GM21515 (cell line): Measurements from ENCODE around the gene RAP2A.

Experiments
- ATAC-seq: cut with Tn5 transposase; IDR thresholded peaks from one replicate; pipeline ENCODE4 v1.9.1; 2021; ENCODE audit not compliant: unreplicated experiment

The RAP2A gene

DNA sequence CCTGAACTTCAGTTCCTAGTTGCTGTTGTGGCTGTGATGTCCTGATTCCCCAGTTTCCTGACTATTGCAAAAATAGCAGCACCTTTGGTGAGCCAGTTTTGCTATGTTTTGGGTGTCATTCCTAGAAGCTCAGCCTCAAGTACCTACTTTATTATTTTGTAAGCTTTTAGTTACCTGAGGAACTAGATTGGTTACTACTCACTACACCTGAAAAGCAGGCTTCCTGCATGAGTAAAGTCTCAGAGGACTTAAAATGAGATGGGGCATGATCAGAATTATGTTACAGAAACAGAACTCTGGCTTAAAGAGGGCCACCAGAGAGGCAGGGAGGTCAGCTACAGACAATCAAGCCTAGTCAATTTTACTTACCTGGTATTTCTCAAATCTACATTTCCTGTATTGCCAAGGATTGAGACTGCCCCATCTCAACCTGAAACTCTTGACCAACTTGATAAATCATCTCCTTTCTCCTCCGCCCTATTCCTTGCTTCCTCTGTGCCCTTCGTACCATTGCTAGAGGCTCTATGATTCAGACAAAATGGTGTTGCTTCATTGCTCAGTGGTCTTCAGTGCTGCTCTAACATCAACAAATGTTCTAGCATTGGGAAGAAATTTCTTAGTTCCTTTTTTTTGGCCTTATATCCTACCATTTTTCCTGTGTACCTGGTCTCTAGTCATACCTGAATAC lies 58.9 kb downstream of the RAP2A start:
- no peak for ATAC-seq

DNA sequence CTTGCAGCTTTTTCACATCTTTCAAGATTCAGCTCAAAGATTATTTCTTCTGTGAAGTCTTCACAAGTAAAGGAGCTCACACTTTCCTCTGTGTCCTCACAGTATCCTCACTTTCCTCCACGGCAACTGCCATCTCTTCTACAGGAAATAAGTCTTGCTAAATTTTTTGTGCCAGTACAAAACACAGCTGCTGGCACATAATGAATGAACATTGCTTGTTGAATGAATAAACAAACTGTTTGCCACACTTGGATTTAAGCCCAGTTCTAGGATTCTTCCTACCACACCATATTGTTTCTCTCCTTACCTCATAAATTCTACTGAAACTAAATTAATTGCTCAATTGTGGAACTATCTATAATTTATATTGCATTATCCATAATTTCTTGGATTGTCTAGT lies 59.5 kb downstream of the RAP2A start:
- ATAC-seq, result no peak

DNA sequence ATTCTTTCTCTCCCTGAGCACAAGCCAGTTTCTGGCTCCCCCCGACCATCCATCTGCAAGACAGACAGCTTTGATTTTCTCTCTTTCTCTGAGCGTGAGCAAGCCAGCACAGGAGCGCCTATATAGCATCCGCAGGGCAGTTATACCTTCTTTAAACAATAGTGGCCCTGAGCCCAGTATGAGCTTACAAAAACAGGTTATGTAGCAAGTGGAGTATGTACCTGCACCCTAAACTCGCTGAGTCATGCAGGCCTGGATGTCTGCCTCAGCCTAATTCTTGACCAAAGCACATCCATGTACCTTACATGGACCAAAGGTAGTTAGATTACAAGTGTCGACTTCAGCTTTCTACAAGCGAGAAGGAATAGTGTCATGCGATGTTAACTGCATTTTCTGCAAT lies 61.7 kb downstream of the RAP2A start:
- ATAC-seq, result no peak

DNA sequence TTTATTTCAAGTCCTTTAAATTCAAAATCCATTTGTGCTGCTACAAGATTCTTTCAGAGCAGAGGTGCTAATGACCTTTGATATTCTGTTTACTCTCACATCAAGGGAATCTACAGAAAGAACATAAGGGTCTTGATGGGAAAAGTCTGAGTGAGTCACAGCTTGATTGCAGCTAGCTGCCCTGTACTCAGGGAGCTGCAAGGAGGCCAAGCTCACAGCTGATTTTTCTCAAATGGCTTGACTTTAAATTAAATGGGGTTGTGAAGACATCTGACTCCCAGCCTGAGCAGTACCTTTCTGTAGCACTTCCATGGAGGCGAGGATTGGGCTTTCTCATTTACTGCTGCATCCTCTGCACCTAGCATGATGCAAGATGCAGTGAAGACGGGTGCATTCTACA lies 62.5 kb downstream of the RAP2A start:
- ATAC-seq, result no peak

DNA sequence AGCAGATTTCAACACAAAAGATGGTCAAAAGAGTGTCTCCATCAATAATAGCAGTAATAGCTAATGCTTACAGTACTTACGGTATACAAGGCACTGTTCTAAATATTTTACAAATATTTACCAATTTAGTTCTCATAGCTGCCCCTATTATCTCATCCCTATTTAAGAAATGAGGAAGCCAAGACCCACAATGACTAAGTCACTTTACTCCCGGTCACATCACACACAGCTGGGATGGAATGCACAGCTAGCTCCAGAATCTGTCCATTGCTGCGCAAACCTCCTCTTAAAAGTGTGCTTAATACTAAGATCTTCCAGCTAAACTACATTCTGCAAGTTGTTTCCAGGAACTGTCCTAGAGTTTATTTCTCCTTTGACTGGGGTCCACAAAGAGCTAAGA lies 63.4 kb downstream of the RAP2A start:
- no peak for ATAC-seq

DNA sequence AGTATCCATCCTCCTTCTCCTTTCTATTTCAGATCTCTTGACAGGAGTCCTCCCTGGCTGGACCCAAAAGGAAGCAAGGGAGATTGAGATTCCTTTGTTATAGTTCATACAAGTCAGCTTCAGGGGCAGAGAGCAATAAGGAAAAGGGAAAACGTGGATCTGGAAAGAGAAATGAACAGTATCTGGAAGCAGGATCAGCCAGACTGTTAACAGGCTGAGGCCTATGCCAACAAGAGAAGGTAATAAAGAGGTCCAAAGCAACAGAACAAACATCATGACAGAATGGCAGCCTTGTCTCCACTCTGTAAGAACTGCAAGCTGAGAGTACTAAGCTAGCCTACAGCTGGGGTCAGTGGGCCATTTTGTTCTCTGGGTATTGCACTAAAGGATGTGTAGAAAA lies 64.5 kb downstream of the RAP2A start:
- ATAC-seq, result no peak

DNA sequence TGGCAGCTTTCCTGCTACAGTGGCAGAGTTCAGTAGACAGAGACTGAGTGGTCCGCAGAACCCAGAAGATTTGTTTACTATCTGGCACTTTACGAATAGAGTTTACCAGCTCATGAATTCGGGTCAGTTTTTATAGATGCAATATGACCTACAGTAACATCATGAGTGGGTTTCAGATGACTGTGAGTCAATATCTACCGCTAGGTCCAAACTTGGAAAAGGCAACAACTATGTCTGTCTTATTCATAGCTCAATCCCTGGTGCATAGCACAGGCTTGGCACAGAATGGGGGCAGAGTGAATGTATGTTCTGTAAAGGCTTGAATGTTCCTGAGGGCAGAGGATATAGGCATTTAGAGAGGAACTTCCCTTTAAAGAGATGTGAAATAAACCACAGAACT lies 65.2 kb downstream of the RAP2A start:
- no peak for ATAC-seq

DNA sequence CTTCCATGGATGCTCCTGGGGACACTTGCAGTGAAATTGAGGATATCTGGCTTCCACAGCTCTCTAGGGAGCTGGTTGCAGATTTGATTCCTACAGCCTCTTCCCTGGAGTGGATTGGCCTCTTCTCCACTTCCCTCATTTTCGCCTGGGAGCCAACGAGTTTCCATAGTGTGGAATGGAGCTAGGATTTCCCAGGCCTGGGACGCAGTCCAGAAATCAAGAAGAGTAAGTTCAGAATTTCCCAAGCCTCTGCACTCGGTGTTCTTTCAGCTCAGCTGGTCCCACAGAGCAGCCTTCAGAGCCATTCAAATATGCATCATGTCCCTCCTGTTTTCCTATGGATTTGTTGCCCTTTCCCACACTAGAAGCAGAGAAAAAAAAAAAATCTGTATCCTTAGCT lies 68.2 kb downstream of the RAP2A start:
- no peak for ATAC-seq

DNA sequence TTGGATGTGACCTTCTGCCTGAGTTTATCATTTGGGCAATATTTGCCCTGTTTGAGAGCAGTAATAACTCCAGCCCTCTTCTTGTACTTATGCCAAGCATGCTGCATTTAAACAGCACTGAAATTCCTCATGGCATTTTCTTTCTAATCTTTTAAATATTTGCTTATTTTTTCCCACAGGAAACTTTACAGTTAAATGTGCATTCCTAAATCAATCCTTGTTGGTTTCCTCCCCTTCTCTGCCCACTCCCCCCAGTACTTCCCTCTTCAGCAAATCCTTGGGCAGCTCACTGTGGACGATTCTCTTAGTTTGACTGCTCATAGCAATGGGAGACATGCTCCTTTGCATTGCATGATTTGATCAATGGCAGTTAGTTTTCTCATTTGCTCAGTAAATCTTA lies 68.7 kb downstream of the RAP2A start:
- no peak for ATAC-seq

DNA sequence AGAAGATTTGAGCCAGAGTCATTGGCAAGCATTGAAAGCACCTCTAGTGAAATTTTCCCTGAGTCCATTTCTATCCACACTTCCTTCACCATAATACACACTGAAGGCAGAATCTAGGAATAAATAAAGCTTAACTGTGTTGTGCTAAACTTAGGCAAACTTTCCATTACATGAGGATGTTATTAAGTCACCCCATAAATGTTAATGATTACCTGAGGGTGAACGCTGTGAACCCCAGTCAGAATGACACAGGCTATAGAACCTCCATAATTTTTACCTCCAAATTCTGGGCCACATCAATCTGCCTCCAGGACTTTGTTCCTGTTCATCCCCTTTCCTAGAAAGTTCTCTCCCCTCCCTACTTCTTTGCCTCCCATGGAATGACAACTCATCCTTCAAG lies 71.0 kb downstream of the RAP2A start:
- no peak for ATAC-seq

DNA sequence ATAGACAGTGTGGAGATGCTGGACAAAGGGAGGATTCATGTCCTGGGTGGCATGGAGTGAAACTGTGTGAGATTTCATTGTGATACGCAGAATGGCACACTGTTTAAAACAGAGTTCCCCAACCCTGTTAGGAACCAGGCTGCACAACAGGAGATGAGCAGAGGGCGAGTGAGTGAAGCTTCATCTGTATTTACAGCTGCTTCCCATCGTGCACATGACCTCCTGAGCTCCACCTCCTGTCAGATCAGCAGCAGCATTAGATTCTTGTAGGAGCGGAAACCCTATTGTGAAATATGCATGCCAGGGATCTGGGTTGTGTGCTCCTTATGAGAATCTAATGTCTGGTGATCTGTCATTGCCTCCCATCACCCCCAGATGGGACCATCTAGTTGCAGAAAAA lies 72.5 kb downstream of the RAP2A start:
- ATAC-seq, result no peak

DNA sequence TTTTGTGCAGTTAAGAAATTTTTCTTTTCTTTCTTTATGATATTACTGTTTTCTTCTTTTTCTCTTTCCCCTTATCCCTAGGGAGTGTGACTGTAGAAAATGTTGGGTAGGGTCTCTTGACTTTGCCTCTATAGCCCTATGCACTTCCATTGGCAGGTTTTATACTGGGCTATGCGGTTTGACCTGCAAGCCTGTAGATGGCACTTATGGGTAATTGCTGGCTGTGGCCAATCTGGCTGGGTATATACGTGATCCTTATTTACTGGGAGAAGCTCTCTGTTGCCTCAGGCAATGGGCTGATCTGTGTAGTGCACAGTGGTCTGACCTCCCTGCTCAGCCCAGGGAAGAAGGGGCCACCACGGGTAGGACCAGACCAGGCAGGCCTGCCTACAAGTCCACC lies 78.8 kb downstream of the RAP2A start:
- no peak for ATAC-seq

DNA sequence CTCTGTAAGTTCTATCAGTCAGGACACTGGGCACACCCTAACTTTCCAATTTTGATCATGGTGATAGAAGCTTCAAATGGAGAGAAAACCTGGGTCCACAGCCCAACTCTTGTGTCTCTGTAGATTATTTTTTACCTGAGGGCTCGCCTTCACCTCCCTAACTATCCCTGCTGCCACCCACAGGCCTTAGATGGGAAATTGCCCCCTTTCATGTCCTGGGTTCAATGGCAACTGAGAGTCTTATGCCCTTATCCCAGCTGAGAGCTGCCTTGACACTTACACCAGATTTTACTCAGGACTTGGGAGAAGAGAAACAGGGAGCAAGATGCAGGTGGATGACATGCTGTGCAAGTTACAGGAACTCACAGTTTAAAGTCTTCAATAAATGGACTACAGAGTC lies 81.7 kb downstream of the RAP2A start:
- no peak for ATAC-seq

DNA sequence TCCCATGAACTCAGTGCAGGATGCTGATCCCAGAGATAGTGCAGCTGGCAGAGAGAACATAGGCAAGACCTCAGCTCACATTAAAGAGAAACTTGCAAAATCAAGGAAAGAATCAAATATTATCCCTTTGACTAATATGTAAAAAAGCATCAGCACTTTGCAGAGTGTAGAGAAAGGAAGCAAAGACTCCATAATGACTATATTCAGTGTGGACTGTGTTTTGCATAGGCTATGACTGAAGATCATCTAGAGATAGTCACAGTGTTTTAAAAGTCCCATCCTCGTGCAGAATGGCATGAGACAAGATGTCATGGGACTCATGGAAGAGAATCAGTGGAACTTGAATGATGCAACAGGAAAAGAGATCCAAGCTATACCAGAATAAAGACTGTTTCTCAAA lies 84.0 kb downstream of the RAP2A start:
- no peak for ATAC-seq
